ENCODE results near the gene LOXL1. TPM values are rescaled to one million over a fixed set of nuclear protein-coding genes. Genes with fewer than 3 reads are reported as not detected.
A peak's percentile ranks its signal among the peaks of the same experiment; 100 is the strongest.

Gene LOXL1
- polyA plus RNA-seq, 1 experiment: 114 TPM

- ChIA-PET CTCF (interaction anchor here (0.7 to 6.7 kb wide), 3 partner anchors 32 to 59 kb away, joined by 3 to 128 read pairs (median 3); partner anchors contain the start of gene TBC1D21), POLR2A (no interaction called here)
- Histone ChIP-seq H3K27ac (ENCODE audit: low read depth, low read length) (no peak overlapping the region), H3K4me3 (ENCODE audit: low read depth, low read length) (no peak overlapping the region), H3K27me3 (ENCODE audit: control insufficient read depth, insufficient read depth, low read length) (no peaks in the 10 kb centered on the region), H3K9me3 (ENCODE audit: control insufficient read depth, insufficient read depth, low read length) (no peaks in the 10 kb centered on the region; the same call in 1 of the 2 replicates)
- no peak for DNase-seq (ENCODE audit: low read depth, low spot score)
- no peak for TF ChIP-seq CTCF (IDR thresholded peaks at IDR 0.05; ENCODE audit: low read depth, low read length)
These were observed 20.9 kb upstream of the LOXL1 start for GRCh38 chr15:73905225-73905827.

- Histone ChIP-seq H3K4me3 (ENCODE audit: low read depth, low read length) (no peak overlapping the region), H3K27me3 (ENCODE audit: control insufficient read depth, insufficient read depth, low read length) (no peaks in the 10 kb centered on the region), H3K9me3 (ENCODE audit: control insufficient read depth, insufficient read depth, low read length) (no peaks in the 10 kb centered on the region; the same call in 1 of the 2 replicates), H3K27ac (ENCODE audit: low read depth, low read length) (no peak overlapping the region)
- DNase-seq (ENCODE audit: low read depth, low spot score): no peak
- POLR2A ChIA-PET: interaction anchor here (0.6 to 1.7 kb wide), 3 partner anchors 17 to 34 kb away, joined by 3 to 4 read pairs (median 4); no protein-coding TSS in a partner anchor
- TF ChIP-seq CTCF (IDR thresholded peaks at IDR 0.05; ENCODE audit: low read depth, low read length): no peak
- CTCF ChIA-PET: interaction anchor here (0.5 to 6.7 kb wide), 16 partner anchors 9 to 863 kb away, joined by 3 to 128 read pairs (median 5); partner anchors contain the start of gene TBC1D21
These were observed 19.8 kb upstream of the LOXL1 start for GRCh38 chr15:73906346-73907034.

GRCh38 chr15:73907035-73907408 lies 19.2 kb upstream of the LOXL1 start:
- no peak overlapping the region for H3K27ac ChIP-seq (ENCODE audit: low read depth, low read length)
- H3K27me3 ChIP-seq (ENCODE audit: control insufficient read depth, insufficient read depth, low read length): no peaks in the 10 kb centered on the region
- CTCF ChIA-PET: interaction anchor here (0.5 to 6.7 kb wide), 14 partner anchors 9 to 622 kb away, joined by 3 to 128 read pairs (median 5); partner anchors contain the start of gene TBC1D21
- POLR2A ChIA-PET: interaction anchor here (0.6 to 1.7 kb wide), 3 partner anchors 16 to 33 kb away, joined by 3 to 4 read pairs (median 4); no protein-coding TSS in a partner anchor
- no peaks in the 10 kb centered on the region; the same call in 1 of the 2 replicates for H3K9me3 ChIP-seq (ENCODE audit: control insufficient read depth, insufficient read depth, low read length)
- no peak overlapping the region for H3K4me3 ChIP-seq (ENCODE audit: low read depth, low read length)
- no peak for TF ChIP-seq CTCF (IDR thresholded peaks at IDR 0.05; ENCODE audit: low read depth, low read length)
- DNase-seq (ENCODE audit: low read depth, low spot score): no peak

- CTCF ChIA-PET: interaction anchor here (1.0 to 6.7 kb wide), 10 partner anchors 9 to 272 kb away, joined by 3 to 128 read pairs (median 6); partner anchors contain the start of gene TBC1D21
- Histone ChIP-seq H3K4me3 (ENCODE audit: low read depth, low read length) (no peak overlapping the region), H3K9me3 (ENCODE audit: control insufficient read depth, insufficient read depth, low read length) (no peaks in the 10 kb centered on the region; the same call in 1 of the 2 replicates), H3K27ac (ENCODE audit: low read depth, low read length) (no peak overlapping the region), H3K27me3 (ENCODE audit: control insufficient read depth, insufficient read depth, low read length) (no peaks in the 10 kb centered on the region)
- TF ChIP-seq CTCF (IDR thresholded peaks at IDR 0.05; ENCODE audit: low read depth, low read length): peak; percentile 97
- POLR2A ChIA-PET: no interaction called here
- no peak for DNase-seq (ENCODE audit: low read depth, low spot score)
These were observed 18.0 kb upstream of the LOXL1 start for GRCh38 chr15:73908030-73908821.

All from AG04450 (cell line).